CD4-positive, alpha-beta T cell treated with Interleukin-4 for 4 hours (primary cell): ENCODE results near the gene NPR3.
"Not testable (repeated sequence)": the region's sequence is repeated elsewhere in the genome, so short reads cannot be mapped to it uniquely, and the experiment has no call there.

Experiments
- DNase-seq: peaks from one replicate; pipeline ENCODE4 v3.0.0-alpha.2; 2020

The NPR3 gene

DNA sequence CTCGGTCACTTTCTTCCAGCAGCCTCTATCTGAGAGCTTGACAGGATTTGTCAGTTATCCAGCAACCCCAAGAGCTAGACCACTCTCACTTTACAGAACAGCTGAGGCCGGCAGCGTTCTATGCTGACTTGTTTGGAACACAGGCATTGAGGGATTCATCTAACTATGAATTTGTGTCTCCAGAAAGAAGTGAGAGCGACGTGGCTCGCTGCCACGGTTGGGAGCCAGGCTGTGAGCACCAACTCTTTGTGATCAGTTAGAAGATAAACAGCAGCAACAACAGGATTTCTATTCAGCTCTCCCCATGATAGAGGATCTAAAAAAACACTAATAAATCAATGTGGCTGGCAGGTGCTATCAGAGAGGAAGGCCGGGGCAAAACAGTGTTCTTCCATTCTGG, 58.6 kb downstream of the NPR3 start:
- no peak for DNase-seq

DNA sequence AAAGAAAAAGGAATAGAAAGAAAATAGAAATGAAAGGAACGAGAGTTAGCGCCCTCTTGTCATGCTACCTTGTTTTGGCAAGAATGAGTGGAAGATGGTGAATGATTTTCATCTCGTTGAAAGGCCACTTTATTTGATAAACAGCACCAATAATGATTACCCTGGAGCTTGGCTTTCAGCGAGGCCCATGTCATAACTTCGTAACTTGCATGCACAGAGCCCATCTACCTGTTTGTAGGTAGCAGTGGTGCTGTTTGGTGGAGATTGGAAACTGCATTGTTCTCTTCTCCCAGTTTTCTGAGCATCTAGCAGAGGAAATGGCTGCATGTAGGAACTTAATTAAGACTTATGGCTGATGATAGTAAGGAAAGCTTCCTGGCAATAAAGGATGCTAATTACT, 59.3 kb downstream of the NPR3 start:
- DNase-seq, result no peak

DNA sequence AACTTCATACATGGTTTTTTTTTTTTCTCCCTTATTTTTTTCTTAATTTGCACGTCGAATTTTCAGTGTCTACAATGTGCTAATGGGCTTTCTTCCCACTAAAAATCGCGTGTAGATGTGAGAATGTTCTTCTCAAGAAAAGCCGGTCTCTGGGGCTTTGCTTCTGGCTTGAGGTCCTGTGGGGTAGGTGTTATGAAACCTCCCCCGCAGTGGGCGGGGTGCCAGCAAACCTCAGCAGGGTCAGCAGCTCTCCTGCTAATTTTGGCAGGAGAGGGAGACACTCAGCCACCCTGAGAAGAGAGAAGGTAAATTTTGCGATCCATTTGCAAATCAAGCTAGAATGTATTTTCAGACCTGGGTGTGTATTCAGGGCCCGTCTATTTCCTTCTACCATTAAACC, 59.9 kb downstream of the NPR3 start:
- no peak for DNase-seq

DNA sequence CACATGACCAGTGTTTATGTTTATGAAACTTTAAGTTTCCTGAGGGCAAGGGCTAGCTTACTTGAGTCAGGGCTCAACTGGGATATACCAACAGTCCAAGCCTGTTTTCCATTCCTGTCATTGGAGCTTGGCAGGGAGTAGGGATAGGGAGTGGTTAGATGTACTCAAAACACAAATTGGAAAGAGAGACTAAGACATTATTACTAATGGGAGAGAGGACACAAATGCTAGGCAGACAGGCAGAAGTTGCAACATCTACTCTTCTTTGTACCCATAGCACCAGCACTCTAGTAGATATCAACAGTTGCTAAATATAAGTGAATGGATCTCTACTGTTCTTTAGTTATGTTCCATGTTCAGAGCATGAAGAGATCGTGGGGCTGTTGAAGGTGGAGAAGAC, 62.8 kb downstream of the NPR3 start:
- DNase-seq, result no peak

DNA sequence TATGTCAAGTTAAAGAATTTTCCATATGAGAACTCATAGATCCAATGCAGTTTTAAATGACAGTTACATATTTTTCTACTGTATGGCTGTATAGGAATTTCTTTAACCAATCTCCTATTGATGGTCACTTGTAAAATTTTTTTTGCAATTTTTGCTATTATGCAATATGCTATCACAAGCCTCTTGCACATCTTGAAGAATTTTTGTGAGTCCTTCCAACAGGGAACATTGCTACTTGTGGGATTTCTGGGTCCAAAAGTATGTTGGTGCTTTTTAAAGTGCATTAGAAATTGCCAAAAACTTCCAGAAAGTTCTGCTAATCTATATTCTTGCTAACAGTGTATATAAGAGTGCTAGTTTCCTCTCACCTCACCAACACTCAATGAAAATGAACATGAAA, 65.1 kb downstream of the NPR3 start:
- no peak for DNase-seq

DNA sequence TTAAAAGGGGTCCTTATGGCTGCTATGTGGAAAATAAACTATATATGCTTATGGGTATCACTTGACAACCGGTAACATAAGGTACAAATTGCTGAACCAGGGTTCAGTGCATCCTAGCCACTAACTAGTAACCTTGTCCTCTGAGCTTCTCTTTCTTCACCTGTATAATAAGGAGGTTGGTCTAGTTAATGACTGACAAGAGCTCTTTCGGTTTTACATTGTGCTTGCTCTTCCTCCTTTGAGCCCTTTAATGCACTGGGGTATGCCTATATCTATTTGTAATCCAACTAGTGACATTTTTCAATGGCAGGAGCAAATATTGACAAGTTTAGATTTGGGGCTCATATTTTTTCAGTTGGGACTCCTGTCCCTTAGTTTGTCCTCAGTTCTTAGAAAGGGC, 66.1 kb downstream of the NPR3 start:
- no peak for DNase-seq

DNA sequence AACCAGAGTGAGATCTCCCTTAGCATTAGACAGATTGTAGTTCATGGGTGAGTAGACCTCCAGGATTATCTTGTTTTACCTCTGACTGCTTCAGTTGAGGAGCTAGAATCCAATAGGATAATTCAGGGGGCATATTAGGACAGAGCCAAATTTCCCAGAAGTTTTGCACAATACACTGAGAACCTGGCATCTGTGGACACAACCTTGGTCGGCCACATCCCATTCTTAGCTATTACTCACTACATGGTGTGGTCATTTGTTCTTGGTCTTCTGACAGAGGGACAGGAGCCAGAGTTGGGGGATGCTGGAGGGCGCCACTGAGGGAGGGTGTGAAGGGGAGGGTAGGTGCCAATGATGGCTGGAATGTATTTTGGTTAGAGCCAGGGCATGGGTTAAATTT, 66.6 kb downstream of the NPR3 start:
- DNase-seq, result no peak

DNA sequence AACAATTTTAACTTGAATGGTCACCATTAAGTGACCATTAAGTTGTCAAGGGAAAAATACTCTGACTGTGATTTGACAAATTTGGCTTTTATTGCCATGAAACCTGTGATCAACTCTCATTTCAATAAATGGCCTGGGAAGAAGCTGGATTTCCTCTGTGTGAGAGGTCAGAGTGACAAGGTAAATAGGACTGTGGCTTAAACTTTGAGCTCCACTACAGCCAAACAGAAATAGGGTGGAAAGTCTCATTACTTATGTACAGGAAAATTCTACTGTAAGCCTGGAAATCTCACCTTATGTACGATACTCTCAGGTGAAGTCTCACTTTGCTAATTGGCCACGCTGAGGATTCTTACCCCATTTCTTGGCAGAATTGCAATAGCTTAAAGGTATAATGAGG, 67.3 kb downstream of the NPR3 start:
- no peak for DNase-seq

DNA sequence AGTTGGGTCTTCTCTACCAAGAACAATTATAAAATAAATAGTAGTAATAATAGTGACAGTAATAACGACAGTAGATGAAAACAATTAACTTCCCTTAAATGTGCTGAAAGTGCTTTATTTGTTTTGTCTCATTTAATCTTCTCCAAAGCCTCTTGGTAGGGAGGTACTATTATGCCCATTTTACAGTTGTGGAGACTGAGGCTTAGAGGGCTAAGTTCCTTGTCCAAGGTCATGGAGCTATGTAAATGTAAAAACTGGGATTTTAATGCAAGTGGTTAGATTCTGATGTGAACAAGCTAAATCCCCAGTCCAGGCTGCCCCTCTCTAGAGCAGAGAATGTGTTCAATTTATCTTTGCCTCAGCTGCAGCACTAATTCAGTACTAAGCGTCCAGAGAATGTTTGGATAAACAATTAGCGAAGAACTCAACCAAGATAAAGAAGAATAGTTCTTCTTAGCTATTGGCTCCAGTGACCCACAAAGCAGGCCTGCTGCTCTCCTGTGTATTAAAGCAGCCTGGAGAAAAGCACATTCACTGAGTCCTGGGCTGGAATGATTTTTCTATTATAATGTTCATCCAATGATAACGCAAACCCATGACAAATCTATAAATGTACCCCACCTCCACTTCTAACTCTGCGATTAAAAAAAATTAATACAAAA, 68.8 kb downstream of the NPR3 start:
- DNase-seq, result no peak

DNA sequence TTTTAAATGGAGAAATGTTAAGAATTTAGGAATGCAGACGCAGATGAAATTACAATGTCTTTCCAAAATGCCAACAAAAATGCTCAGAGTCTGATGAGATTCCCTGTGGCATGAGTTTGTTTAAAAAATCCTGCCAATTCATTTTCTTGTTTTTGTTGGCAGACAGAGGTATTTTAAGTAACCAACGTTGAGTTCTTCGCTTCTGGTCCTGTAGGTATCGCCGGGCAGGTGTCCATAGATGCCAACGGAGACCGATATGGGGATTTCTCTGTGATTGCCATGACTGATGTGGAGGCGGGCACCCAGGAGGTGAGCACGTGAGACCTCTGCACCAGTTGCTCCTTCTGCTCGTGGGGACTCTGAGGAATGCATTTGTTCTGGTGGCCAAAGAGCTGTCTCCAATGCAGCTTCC, 69.4 kb downstream of the NPR3 start:
- no peak for DNase-seq

DNA sequence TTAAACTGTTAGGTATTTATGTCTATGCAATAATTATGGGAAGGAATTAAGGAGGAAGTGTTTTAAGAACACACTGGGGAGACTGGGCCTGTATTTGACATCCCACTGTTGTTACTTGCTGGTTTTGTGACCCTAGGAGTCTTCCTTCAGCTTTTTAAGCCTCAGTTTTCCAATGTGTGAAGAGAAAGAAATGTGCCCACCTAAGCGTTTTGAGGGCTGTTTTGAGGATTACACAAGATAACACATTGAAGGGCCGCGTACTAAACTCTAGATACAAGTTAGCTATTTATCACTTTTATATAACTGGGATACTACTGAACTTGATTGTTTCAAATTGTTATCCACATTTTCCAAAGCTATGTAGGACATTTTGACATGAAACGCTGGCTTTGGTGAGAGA, 72.5 kb downstream of the NPR3 start:
- no peak for DNase-seq

DNA sequence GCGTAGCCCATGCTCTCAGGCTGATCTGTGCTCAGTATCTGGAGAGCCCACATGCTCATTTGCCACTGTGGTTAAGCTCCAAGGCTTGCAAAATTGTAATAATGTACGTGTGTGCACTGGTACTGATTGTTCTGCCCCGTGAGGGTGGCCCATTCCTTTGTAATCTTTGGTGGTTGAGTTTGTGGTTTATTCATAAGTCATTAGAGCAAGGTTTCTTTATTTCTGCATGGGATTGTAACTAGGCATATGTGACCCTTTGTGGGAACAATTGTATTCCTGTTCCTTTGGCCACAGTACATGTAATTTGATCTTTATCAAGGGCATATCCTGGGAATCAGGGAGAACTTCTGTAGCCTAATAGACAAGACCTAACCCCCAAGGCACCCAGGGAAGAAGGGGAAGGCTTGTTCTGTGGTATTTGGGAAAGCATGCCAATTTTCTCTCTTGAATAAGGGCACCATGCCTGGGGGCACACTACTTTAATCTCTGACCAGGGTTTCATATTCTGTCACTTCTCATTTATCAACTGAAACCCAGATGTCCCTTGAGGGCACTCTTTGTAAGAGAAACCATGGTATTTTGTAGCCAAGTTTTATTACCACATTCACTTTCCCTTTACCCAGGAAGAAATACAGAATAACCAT, 74.6 kb downstream of the NPR3 start:
- no peak for DNase-seq

DNA sequence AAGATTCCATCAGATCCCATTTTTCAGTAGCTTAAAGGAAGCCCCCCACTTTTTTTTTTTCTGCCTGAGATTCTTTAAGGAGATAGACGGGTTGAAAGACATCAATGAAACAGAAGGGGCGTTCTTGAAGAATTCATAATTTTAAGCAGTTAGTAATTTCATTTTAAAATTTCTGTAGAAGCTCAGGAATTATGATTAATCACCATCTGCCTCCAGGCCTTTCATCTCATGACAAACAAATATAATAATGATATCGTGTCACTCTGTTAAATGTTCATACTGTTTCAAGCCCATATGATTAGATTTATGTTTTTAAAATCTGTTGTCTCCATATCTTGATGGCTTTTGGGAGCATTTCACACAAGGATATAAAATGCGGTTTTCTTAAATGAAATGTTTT, 75.2 kb downstream of the NPR3 start:
- DNase-seq, result no peak

DNA sequence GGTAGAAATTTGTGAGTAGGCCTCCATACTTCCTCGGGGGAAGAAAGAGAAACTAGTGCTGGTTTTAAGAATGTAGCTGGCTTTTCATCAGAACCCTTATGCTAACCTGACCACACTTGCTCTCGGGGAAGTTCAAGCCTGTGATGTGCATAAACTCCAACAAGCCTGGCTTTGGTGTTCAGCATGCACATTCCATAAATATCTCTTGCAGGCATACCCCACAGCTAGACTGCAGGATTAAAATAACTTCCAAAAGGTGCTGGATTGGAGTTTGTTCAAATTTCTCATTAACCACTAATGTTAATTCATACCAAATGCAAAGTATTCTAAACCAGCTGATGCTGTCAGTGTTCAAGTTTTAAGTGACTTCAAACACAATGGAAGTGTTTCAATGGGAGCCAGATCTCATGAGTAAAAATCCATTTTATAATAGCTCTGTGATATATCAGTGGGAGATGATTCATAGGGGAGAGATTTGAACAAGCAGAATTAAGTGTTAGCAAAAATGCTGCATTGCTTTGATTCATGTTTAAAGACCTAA, 79.4 kb downstream of the NPR3 start:
- no peak for DNase-seq

DNA sequence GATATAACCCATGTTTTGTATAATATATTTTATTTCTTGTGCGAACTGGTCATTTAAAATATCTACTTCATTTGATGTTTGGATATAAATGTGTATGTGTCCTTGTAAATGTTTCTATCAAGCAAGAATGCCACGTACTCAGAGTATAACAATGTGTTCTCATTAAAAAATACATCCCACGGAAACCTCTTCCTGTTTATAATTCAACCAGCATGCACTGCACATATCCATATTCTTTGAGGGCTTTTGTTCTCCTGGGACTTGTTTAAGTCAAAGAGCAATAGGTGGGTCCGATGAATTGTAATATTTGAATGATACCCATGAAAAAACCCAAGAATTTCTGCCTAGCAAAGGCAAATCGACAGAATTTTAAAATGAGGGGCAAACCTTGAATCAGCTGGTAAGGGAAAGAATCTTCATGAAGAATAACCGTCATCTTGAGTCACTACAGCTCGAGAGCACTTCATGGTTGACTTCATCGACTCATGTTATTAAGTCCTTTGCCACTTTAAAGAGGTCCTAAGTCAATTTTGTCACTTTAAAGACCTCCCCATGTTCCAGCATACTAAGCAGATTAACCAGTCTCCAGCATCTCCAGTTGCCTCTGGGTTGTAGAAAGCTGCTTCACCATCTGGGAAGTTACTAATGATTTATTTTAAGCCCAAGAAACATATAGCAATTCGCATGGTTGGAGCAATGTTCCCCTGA, 80.6 kb downstream of the NPR3 start:
- DNase-seq, result no peak

DNA sequence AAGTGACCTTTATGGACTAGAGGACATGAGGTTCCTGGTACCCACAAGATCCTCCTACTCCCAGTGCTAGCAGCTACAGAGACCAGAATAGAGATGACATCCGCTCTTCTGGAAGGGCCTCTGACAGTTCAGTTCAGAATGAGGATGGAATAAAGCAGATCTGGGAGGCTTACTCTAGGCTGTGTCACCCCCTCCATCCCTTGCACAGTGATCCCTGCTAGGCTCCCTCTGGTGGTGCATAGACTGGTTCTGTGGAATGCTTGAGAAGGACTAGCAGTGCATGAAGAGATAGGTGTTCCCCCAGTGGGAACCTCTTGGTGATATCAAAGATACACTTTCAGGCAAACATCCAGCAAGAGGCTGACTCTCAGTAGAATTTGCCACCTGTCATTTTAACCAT, 83.0 kb downstream of the NPR3 start:
- no peak for DNase-seq

DNA sequence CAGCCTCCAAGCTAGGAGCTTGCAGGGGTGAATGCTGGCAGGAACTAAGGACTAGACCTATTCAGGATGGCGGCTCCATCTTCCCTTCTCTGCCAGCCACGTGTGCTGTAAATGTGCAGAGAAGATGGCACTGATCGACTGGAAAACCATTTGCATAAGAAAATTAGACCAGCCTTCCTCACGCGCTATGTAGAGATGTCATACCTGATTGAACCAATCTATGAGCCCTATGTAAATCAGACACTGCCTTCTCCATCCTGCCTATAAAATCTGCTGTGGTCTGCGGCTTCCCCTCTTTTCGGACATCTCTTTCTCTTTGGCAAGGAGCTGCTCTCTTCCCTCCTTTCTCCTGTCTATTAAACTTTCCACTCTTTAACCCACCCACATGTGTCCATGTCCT, 91.6 kb downstream of the NPR3 start:
- DNase-seq, result no peak

DNA sequence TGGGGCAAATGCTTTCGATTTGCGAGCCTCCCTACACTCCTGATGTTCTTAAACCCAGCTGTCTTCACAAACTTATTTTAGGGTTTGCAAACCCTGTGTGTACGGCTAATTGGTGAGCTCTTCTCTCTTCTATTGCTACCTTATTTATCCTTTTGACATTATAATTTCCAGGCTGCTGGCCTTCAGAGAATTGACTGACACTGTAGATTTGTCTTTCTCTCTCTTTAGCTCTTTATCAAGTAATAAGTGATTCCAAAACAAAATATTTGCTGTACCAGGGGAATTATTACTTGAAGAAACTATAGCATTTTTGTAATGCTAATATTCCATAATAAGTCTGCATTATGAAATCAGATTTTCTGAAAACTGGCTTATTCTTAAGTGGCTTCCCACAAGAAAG, 92.5 kb downstream of the NPR3 start:
- DNase-seq, result no peak

DNA sequence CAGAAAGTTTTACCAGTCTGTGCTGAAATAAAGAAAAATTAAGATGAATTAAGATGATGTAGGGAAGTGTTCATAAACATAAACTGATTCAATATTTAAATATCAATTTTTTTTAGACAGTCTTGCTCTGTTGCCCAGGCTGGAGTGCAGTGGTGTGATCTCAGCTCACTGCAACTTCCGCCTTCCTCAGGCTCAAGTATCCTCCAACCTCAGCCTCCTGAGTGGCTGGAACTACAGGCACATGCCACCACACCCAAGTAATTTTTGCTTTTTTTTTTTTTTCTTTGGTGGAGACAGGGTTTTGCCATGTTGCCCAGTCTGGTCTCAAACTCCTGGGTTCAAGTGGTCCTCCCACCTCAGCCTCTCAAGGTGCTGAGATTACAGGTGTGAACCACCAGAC, 94.3 kb downstream of the NPR3 start:
- not testable (repeated sequence) for DNase-seq

DNA sequence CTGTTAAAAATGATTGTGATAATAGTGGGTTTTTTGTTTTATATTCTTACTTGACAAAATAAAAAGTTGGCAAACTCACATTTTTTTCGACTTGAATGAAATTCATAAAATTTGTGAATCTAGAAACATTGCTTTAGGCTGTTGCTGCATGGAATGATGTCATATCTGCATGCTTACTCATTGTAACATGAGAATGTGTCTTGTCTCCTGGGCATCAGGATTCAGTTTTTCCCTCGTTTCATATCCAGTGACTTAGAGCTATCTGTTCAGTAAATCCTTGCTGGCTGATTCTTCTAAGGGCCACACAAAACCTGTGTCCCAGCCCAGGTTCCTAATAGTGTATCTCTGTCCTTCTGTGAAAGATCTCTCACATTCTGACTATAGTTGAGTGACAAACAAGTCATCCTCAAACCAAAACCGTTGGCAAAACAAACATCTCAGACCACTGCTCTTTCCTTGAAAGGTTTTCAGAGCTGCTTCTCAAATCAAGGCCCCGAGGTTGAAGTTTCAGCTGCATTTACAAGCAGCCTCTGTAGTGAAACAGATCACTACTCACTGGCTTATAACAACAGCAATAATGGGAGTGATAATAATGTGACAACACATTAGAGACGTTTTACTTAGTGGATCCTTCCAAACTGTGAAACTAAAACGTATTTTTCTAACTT, 95.0 kb downstream of the NPR3 start:
- DNase-seq, result no peak

DNA sequence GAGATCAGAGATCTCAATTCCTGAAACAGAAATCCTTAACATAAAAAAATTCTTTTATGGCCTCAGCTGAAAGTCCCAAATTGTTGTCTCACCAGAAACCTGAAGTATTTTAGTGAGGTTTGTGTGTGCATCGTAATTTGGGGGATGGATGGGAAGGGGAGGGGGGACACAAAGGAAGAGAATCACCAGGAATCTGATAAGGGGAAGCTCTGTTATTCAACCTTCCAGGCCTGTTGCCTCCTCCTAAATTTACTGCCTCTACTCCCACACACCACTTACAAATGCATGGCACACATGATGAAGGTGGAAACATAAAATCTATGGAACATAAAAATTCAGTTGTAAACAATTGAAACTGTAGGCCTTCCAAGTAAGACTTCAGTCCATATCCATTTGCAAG, 97.7 kb downstream of the NPR3 start:
- no peak for DNase-seq

DNA sequence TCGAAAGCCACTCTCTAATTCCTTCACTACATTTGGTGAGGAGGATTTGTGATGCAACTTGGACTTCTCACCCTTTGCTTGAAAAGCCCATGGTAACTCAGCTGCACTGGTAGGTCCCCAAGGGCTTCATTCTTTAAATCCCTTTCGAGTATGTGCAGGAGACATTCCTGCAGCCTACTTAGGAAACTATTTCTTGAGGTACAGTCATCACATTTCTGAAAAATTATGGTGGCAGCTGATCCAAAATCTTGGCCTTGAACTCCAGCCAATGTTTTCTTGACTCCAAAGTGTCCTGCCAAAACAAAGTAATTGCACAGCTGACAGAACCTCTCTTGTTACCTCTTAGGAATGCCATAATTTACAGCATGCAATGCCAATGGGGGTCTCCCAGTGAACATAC, 99.7 kb downstream of the NPR3 start:
- no peak for DNase-seq

DNA sequence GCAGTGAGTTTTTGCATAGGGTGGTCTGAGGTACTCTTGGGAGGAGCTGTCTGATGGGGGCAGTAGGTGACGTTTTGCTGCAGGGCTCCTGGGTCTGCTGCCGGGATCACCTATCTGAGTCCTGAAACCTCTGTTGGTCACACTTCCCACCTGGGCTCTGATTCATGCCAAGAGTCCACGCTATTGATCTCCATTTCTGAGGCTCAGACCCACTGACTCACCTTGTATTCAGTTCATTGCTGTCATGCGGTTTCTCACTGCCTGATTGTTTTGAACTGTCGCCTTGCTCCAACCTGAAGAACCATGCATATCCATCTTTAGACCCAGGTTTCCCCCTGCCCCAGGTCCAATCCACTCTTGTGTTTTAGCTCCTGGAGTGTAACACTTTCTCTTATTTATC, 101.3 kb downstream of the NPR3 start:
- DNase-seq, result no peak

DNA sequence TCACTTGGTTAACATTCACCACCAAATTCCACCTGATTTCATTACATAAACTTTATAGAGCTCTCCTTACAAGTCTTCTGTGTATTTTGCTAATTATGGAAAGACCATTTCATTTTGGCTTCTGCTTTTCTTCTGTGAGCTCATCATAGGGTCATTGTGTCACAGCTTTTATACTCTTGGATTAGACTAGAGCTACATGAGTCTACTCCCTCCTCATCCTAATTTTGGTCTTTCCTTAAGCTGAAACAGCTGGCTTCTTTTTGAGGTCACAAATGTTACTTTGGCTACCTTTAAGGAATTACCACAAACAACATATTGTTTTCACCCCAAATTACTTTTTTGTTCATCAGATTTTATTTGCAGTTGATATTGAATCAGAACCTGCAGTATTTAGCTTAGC, 103.0 kb downstream of the NPR3 start:
- no peak for DNase-seq
